Caco-2 (cell line): ENCODE measurements around the gene FBLIM1. TPM values are rescaled to one million over a fixed set of nuclear protein-coding genes. Genes with fewer than 3 reads are reported as not detected.
A peak's percentile ranks its signal among the peaks of the same experiment; 100 is the strongest.

Experiments used
- BruUV-seq: library from RNA; stranded (reverse); fragments of 400-500 nt; replicated peaks from 2 replicates; lab custom pipeline; 2021; lab: Mats Ljungman, UMichigan
- CTCF ChIA-PET: fragments of 300-600 bp; sonication (Branson Sonifier 250); formaldehyde crosslinking; loops from one replicate; lab custom pipeline; 2022; ENCODE audit warnings: antibody characterized with exemption; lab: Charles Lee
- POLR2A ChIA-PET: fragments of 300-600 bp; sonication (Branson Sonifier 250); formaldehyde crosslinking; loops from one replicate; lab custom pipeline; 2022; ENCODE audit warnings: antibody characterized with exemption; lab: Charles Lee
- DNase-seq, 2 experiments: peaks; one replicate each; pipeline versions ENCODE4 v3.0.0 to v3.0.0-alpha.2; 2020 to 2022
- H3K27me3 ChIP-seq: replicated peaks from 2 replicates; pipeline ENCODE4 v1.6.0; 2011; ENCODE audit warnings: low read length; ENCODE audit not compliant: control insufficient read depth, insufficient read depth
- H3K36me3 ChIP-seq: 2 replicates; pipeline ENCODE4 v1.5.1; 2011; ENCODE audit warnings: low read length; ENCODE audit not compliant: control insufficient read depth, insufficient read depth
- H3K4me1 ChIP-seq: fragments of 250-450 bp; sonication (Bioruptor Pico); 2 replicates; pipeline ENCODE4 v1.5.1; 2020; ENCODE audit warnings: mild to moderate bottlenecking
- H3K4me3 ChIP-seq: 2 replicates; pipeline ENCODE4 v1.5.1; 2011; ENCODE audit warnings: low read depth, mild to moderate bottlenecking, control low read depth, low read length
- H3K9me3 ChIP-seq: fragments of 250-450 bp; sonication (Bioruptor Pico); 2 replicates; pipeline ENCODE4 v1.5.1; 2020; ENCODE audit warnings: mild to moderate bottlenecking, moderate library complexity
- H3K27ac Mint-ChIP-seq: one replicate; pipeline ENCODE4 v1.8.0; 2022; ENCODE audit warnings: mixed read lengths; ENCODE audit not compliant: unreplicated experiment
- H3K27me3 Mint-ChIP-seq: one replicate; pipeline ENCODE4 v1.8.0; 2022; ENCODE audit warnings: mixed read lengths; ENCODE audit not compliant: insufficient read depth, unreplicated experiment
- H3K36me3 Mint-ChIP-seq: one replicate; pipeline ENCODE4 v1.8.0; 2022; ENCODE audit warnings: mild to moderate bottlenecking, mixed read lengths; ENCODE audit not compliant: insufficient read depth, unreplicated experiment
- H3K4me1 Mint-ChIP-seq: one replicate; pipeline ENCODE4 v1.8.0; 2022; ENCODE audit warnings: low read depth, mixed read lengths; ENCODE audit not compliant: unreplicated experiment
- H3K4me3 Mint-ChIP-seq: one replicate; pipeline ENCODE4 v1.8.0; 2022; ENCODE audit warnings: mild to moderate bottlenecking, moderate library complexity, mixed read lengths; ENCODE audit not compliant: unreplicated experiment
- H3K9me3 Mint-ChIP-seq: one replicate; pipeline ENCODE4 v1.8.0; 2022; ENCODE audit warnings: mixed read lengths; ENCODE audit not compliant: unreplicated experiment
- CTCF ChIP-seq, 2 experiments: fragments of 200-600 bp in 1 of 2; IDR thresholded peaks; 1 replicate in 1 of 2; 2 replicates in 1 of 2; pipeline versions ENCODE4 v1.5.1 to v1.8.0; 2011 to 2022; ENCODE audit warnings: antibody characterized with exemption in 1 of 2, control low read depth in 1 of 2, inconsistent platforms in 1 of 2, low read depth in 1 of 2, low read length in 1 of 2, mild to moderate bottlenecking in 1 of 2, moderate library complexity in 1 of 2; ENCODE audit not compliant: insufficient read depth in 1 of 2, severe bottlenecking in 1 of 2, unreplicated experiment in 1 of 2
- intact Hi-C: fragments of 100-400 bp; cut with micrococcal nuclease; formaldehyde crosslinking; loops from one replicate; pipeline ENCODE4 v1.10.0; 2022; ENCODE audit not compliant: unreplicated experiment
- total RNA-seq: library from RNA; stranded (reverse); gene quantifications from 2 replicates; pipeline ENCODE4 v1.2.3, GENCODE V29; 2022

The FBLIM1 gene
- total RNA-seq, 1 experiment from 2014 or later = 5.5 TPM

GRCh38 chr1:15830258-15830657 is 71.7 kb downstream of the FBLIM1 start:
- Histone ChIP-seq H3K4me1 (no peaks in the 10 kb centered on the region), H3K4me3 (no peak overlapping the region), H3K27me3 (no peaks in the 10 kb centered on the region), H3K9me3 (no peaks in the 10 kb centered on the region), H3K36me3 (no peaks in the 10 kb centered on the region)
- no TSS peak for BruUV-seq
- no peak for DNase-seq
- no peak for TF ChIP-seq CTCF (IDR thresholded peaks at IDR 0.05; ENCODE audit: insufficient read depth in 1 of 2, low read depth in 1 of 2, low read length in 1 of 2, severe bottlenecking in 1 of 2, unreplicated experiment in 1 of 2)
- H3K4me3 Mint-ChIP-seq = no peak overlapping the region
- H3K4me1 Mint-ChIP-seq = peaks cover 8% of the 10 kb centered on the region
- H3K27ac Mint-ChIP-seq = peak overlapping the region; percentile 34
- intact Hi-C loops = loop anchor here (10.0 kb wide), 1 partner anchor 215 kb away; the partner anchor contains the start of gene DDI2
- no peaks in the 10 kb centered on the region for H3K27me3 Mint-ChIP-seq
- POLR2A ChIA-PET = no interaction called here
- H3K36me3 Mint-ChIP-seq = no peaks in the 10 kb centered on the region
- H3K9me3 Mint-ChIP-seq = no peaks in the 10 kb centered on the region
- CTCF ChIA-PET = interaction anchor here (1.3 kb wide), 1 partner anchor 15 kb away, joined by 12 read pairs; no protein-coding TSS in a partner anchor

GRCh38 chr1:15833069-15833679 is 74.6 kb downstream of the FBLIM1 start:
- ChIA-PET CTCF (interaction anchor here (0.6 to 2.4 kb wide), 6 partner anchors 9 to 41 kb away, joined by 3 to 17 read pairs (median 7); partner anchors contain the start of gene SPEN), POLR2A (interaction anchor here (0.6 to 1.6 kb wide), 8 partner anchors 14 to 41 kb away, joined by 4 to 39 read pairs (median 9); partner anchors contain the start of gene SPEN)
- intact Hi-C loops = loop anchor here (10.0 kb wide), 1 partner anchor 218 kb away; the partner anchor contains the start of gene DDI2
- Mint-ChIP-seq H3K4me3 (peak overlapping the region; percentile 88), H3K36me3 (peaks cover 10% of the 10 kb centered on the region), H3K27me3 (no peaks in the 10 kb centered on the region), H3K4me1 (peaks cover 8% of the 10 kb centered on the region), H3K9me3 (no peaks in the 10 kb centered on the region), H3K27ac (no peak overlapping the region)
- Histone ChIP-seq H3K27me3 (no peaks in the 10 kb centered on the region), H3K4me1 (no peaks in the 10 kb centered on the region), H3K4me3 (peak overlapping the region; percentile 64), H3K36me3 (no peaks in the 10 kb centered on the region), H3K9me3 (no peaks in the 10 kb centered on the region)
- no peak for DNase-seq
- no peak for TF ChIP-seq CTCF (IDR thresholded peaks at IDR 0.05; ENCODE audit: insufficient read depth in 1 of 2, low read depth in 1 of 2, low read length in 1 of 2, severe bottlenecking in 1 of 2, unreplicated experiment in 1 of 2)
- no TSS peak for BruUV-seq

GRCh38 chr1:15833842-15834405 is 75.3 kb downstream of the FBLIM1 start:
- ChIA-PET POLR2A (interaction anchor here (0.6 to 1.6 kb wide), 13 partner anchors 10 to 142 kb away, joined by 3 to 39 read pairs (median 6); partner anchors contain the start of genes SPEN and ZBTB17), CTCF (interaction anchor here (0.5 to 2.4 kb wide), 10 partner anchors 10 to 220 kb away, joined by 3 to 17 read pairs (median 5); partner anchors contain the start of gene SPEN)
- Histone ChIP-seq H3K27me3 (no peaks in the 10 kb centered on the region), H3K4me3 (peak overlapping the region; percentile 64), H3K36me3 (no peaks in the 10 kb centered on the region), H3K9me3 (no peaks in the 10 kb centered on the region), H3K4me1 (no peaks in the 10 kb centered on the region)
- peaks cover 8% of the 10 kb centered on the region for H3K4me1 Mint-ChIP-seq
- peak overlapping the region; percentile 96 for H3K27ac Mint-ChIP-seq
- no peaks in the 10 kb centered on the region for H3K27me3 Mint-ChIP-seq
- H3K36me3 Mint-ChIP-seq = peaks cover 10% of the 10 kb centered on the region
- TF ChIP-seq CTCF (IDR thresholded peaks at IDR 0.05; ENCODE audit: insufficient read depth in 1 of 2, low read depth in 1 of 2, low read length in 1 of 2, severe bottlenecking in 1 of 2, unreplicated experiment in 1 of 2) = no peak
- intact Hi-C loops = loop anchor here (10.0 kb wide), 1 partner anchor 219 kb away; the partner anchor contains the start of gene DDI2
- H3K9me3 Mint-ChIP-seq = no peaks in the 10 kb centered on the region
- BruUV-seq = TSS peak; percentile 76
- no peak for DNase-seq
- peak overlapping the region; percentile 88 for H3K4me3 Mint-ChIP-seq
